SU-DHL-6 (cell line): ENCODE results near the gene PIP5K1B.

Experiments
- EZH2phosphoT487 ChIP-seq: fragments of 200-600 bp; sonication (generic), shearing (Covaris generic); conservative IDR thresholded peaks from 2 replicates; pipeline ENCODE4 v1.6.1; 2018; ENCODE audit warnings: mild to moderate bottlenecking, antibody characterized with exemption, low read length, moderate library complexity, mixed read lengths
- TF ChIP-seq, protein P1 (sequence below): fragments of 200-600 bp; sonication (generic); IDR thresholded peaks from one replicate; pipeline ENCODE4 v1.5.1; 2017; ENCODE audit warnings: antibody characterized with exemption, mild to moderate bottlenecking, low read length, moderate library complexity; ENCODE audit not compliant: insufficient read depth, poor library complexity, severe bottlenecking

DNA sequence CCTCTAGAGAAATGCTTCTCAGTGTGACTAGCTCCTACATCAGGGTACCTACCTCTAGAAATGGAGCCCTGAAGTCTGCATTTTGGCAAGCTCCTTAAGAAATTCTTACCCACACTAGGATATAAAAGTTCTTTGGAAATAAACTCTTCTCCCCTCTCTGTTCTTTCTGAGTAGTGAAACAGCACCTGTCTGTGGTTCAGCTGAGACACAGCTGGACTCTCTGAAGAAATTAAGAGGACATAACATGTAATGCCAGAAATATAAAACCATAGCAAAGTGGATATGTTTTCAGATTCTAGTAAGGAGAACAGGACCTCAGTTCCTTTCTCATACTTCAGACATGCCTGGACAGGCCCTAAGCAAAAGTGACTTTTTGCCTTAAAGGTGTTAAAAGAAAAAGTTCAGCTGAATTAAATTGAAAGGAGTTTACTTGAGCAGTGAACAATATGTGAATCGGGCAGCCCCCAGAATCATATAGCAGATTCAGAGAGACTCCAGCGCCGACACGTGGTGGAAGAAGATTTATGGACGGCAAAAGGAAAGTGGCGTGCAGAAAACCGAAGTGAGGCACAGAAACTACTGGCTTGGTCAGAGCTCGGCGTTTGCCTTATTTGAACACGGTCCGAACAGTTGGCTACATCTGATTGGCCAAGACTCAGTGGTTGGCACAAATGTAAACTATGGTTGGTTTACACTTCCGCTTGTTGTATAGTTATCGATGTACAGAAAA is 244.4 kb downstream of the PIP5K1B start:
- TF ChIP-seq, protein P1, sequence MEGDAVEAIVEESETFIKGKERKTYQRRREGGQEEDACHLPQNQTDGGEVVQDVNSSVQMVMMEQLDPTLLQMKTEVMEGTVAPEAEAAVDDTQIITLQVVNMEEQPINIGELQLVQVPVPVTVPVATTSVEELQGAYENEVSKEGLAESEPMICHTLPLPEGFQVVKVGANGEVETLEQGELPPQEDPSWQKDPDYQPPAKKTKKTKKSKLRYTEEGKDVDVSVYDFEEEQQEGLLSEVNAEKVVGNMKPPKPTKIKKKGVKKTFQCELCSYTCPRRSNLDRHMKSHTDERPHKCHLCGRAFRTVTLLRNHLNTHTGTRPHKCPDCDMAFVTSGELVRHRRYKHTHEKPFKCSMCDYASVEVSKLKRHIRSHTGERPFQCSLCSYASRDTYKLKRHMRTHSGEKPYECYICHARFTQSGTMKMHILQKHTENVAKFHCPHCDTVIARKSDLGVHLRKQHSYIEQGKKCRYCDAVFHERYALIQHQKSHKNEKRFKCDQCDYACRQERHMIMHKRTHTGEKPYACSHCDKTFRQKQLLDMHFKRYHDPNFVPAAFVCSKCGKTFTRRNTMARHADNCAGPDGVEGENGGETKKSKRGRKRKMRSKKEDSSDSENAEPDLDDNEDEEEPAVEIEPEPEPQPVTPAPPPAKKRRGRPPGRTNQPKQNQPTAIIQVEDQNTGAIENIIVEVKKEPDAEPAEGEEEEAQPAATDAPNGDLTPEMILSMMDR: peak; percentile 24
- no peak for TF ChIP-seq EZH2phosphoT487
